ENCODE measurements around the gene NRG2. TPM values are rescaled to one million over a fixed set of nuclear protein-coding genes. Genes with fewer than 3 reads are reported as not detected.
A peak's percentile ranks its signal among the peaks of the same experiment; 100 is the strongest.

NRG2 gene
- total RNA-seq, 4 donors from 2014 or later, result 1.1 to 2.9 (median 1.8) TPM

DNA sequence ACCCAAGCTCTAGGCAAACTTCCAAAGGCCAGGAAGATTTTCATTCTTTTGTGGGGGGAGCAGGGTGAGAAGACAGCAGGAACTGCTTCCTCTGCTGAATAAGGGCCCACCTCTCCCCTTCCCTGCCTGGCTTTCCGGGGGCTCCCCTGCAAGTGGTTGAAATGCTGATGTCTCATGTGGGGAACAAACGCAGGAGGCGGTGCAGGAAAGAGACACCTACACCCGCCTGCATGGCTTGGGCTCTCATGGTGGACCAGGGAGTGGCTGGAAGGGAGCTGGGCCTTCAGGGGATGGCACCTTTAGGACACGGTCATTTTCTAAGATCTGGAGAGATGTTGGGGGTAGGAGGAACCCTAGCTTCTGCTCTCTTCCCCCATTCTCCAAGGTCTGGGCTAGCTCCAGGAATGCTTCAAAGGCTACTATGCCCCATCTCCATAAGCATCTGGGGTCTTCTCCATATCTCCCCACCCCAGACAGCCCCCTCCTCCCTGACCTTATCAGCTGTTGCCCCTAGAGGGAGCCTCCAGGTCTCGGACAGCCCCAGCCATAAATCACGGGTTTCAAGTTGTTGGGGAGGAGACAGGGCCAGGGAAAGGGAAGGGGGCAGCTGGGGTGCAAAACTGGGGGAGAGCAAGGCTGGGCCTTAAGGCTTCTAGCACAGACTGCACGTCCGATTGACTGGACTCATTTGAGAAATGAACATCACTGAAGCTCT is 170.9 kb downstream of the NRG2 start:
- Histone ChIP-seq H3K27ac (no peak overlapping the region), H3K4me1 (peaks cover 3 to 9% of the 10 kb centered on the region in 2 donors), H3K4me3 (replicated peaks in 1 of 3) (no peak overlapping the region), H3K36me3 (no peaks in the 10 kb centered on the region), H3K27me3 (no peaks in the 10 kb centered on the region), H3K9me3 (no peaks in the 10 kb centered on the region)
- intact Hi-C loops (cut with DNase I), result no loop called here
- TF ChIP-seq, protein P1, sequence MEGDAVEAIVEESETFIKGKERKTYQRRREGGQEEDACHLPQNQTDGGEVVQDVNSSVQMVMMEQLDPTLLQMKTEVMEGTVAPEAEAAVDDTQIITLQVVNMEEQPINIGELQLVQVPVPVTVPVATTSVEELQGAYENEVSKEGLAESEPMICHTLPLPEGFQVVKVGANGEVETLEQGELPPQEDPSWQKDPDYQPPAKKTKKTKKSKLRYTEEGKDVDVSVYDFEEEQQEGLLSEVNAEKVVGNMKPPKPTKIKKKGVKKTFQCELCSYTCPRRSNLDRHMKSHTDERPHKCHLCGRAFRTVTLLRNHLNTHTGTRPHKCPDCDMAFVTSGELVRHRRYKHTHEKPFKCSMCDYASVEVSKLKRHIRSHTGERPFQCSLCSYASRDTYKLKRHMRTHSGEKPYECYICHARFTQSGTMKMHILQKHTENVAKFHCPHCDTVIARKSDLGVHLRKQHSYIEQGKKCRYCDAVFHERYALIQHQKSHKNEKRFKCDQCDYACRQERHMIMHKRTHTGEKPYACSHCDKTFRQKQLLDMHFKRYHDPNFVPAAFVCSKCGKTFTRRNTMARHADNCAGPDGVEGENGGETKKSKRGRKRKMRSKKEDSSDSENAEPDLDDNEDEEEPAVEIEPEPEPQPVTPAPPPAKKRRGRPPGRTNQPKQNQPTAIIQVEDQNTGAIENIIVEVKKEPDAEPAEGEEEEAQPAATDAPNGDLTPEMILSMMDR (IDR thresholded peaks at IDR 0.05), result no peak
- TF ChIP-seq POLR2A (IDR thresholded peaks at IDR 0.05), result no peak
- no peak for DNase-seq
- 85 to 90% methylated on average over 9 of the region's 9 CpGs for WGBS, 2 donors

DNA sequence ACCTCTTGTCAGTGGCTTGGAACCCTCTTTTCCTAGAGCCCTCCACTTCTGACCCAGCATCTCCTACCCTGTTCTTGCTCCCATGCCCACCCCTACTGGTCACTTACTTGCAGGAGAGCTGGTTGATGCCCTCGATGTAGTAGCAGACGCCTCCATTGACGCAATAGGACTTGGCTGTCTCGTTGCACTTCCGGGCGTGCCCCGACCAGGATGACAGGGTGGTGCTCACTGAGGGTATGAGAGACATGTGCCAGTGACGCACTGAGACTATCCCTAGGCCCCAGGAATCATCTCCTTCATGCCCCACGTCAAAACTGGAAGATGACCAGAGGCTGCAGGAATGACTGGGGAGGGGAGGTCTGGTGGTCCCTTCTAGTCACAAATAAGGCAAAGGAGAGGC is 171.5 kb downstream of the NRG2 start:
- Histone ChIP-seq H3K4me1 (peaks cover 3 to 9% of the 10 kb centered on the region in 2 donors), H3K9me3 (no peaks in the 10 kb centered on the region), H3K36me3 (no peaks in the 10 kb centered on the region), H3K27me3 (no peaks in the 10 kb centered on the region), H3K4me3 (replicated peaks in 1 of 3) (no peak overlapping the region), H3K27ac (no peak overlapping the region)
- no peak for DNase-seq
- 91 to 95% methylated on average over 7 to 9 of the region's 9 CpGs for WGBS, 2 donors
- intact Hi-C loops (cut with DNase I), result no loop called here
- TF ChIP-seq POLR2A (IDR thresholded peaks at IDR 0.05), result no peak
- TF ChIP-seq, protein P1 (IDR thresholded peaks at IDR 0.05), result no peak

GRCh38 chr5:139870677-139871076 is 172.4 kb downstream of the NRG2 start:
- DNase-seq, result no peak
- intact Hi-C loops (cut with DNase I), result no loop called here
- Histone ChIP-seq H3K9me3 (no peaks in the 10 kb centered on the region), H3K4me1 (peaks cover 3 to 9% of the 10 kb centered on the region in 2 donors), H3K27me3 (no peaks in the 10 kb centered on the region), H3K4me3 (replicated peaks in 1 of 3) (no peak overlapping the region), H3K27ac (no peak overlapping the region), H3K36me3 (no peaks in the 10 kb centered on the region)
- WGBS, 2 donors, result 89% methylated on average over 1 of the region's 1 CpG; no CpG with 5 or more reads in 1 of the 2 donors
- no peak for TF ChIP-seq POLR2A (IDR thresholded peaks at IDR 0.05)
- TF ChIP-seq, protein P1 (IDR thresholded peaks at IDR 0.05), result no peak

- Histone ChIP-seq H3K4me1 (peaks cover 3 to 9% of the 10 kb centered on the region in 2 donors), H3K27ac (peak overlapping the region in 2 of 3 donors; percentile 28 to 49), H3K36me3 (no peaks in the 10 kb centered on the region), H3K27me3 (no peaks in the 10 kb centered on the region), H3K4me3 (replicated peaks in 1 of 3) (no peak overlapping the region), H3K9me3 (no peaks in the 10 kb centered on the region)
- intact Hi-C loops (cut with DNase I), result no loop called here
- no peak for DNase-seq
- TF ChIP-seq, protein P1 (IDR thresholded peaks at IDR 0.05), result no peak
- no peak for TF ChIP-seq POLR2A (IDR thresholded peaks at IDR 0.05)
- WGBS, 2 donors, result 62 to 67% methylated on average over 9 of the region's 9 CpGs
Observed at GRCh38 chr5:139869042-139869790, 173.9 kb downstream of the NRG2 start.

GRCh38 chr5:139867581-139867980 is 175.5 kb downstream of the NRG2 start:
- H3K4me3 ChIP-seq (replicated peaks in 1 of 3), result no peak overlapping the region
- no peaks in the 10 kb centered on the region for H3K27me3 ChIP-seq
- intact Hi-C loops (cut with DNase I), result no loop called here
- H3K27ac ChIP-seq, result no peak overlapping the region
- no peak for DNase-seq
- no peaks in the 10 kb centered on the region for H3K36me3 ChIP-seq
- no peaks in the 10 kb centered on the region for H3K9me3 ChIP-seq
- H3K4me1 ChIP-seq, result peaks cover 12 to 17% of the 10 kb centered on the region in 2 donors
- TF ChIP-seq, protein P1 (IDR thresholded peaks at IDR 0.05), result no peak
- TF ChIP-seq POLR2A (IDR thresholded peaks at IDR 0.05), result no peak

Data from thyroid gland (tissue), 4 donors.